Skeletal muscle tissue (tissue), 4 donors: ENCODE results near the gene ZNF547. TPM values are rescaled to one million over a fixed set of nuclear protein-coding genes. Genes with fewer than 3 reads are reported as not detected.

Source experiments
- H3K27ac ChIP-seq: one replicate; pipeline ENCODE4 v1.7.0; 2013; ENCODE audit warnings: mild to moderate bottlenecking, low read depth, low read length, inconsistent platforms
- H3K27me3 ChIP-seq, 3 donors: one replicate each; pipeline ENCODE4 v1.7.0; 2013; ENCODE audit warnings: low read length in 3 of 3; ENCODE audit not compliant: control insufficient read depth in 3 of 3, insufficient read depth in 3 of 3
- H3K36me3 ChIP-seq, 3 donors: one replicate each; pipeline ENCODE4 v1.7.0; 2013; ENCODE audit warnings: low read length in 3 of 3; ENCODE audit not compliant: control insufficient read depth in 3 of 3, insufficient read depth in 3 of 3
- H3K4me1 ChIP-seq, 3 donors: one replicate each; pipeline ENCODE4 v1.7.0; 2013; ENCODE audit warnings: low read length in 3 of 3, mild to moderate bottlenecking in 3 of 3; ENCODE audit not compliant: control insufficient read depth in 3 of 3, insufficient read depth in 3 of 3
- H3K4me3 ChIP-seq, 3 donors: one replicate each; pipeline ENCODE4 v1.7.0; 2013; ENCODE audit warnings: low read length in 3 of 3
- H3K9ac ChIP-seq, 3 donors: one replicate each; pipeline ENCODE4 v1.7.0; 2013; ENCODE audit warnings: low read length in 3 of 3, mild to moderate bottlenecking in 3 of 3, moderate library complexity in 2 of 3, low read depth in 1 of 3
- H3K9me3 ChIP-seq, 3 donors: one replicate each; pipeline ENCODE4 v1.7.0; 2013; ENCODE audit warnings: low read length in 3 of 3; ENCODE audit not compliant: control insufficient read depth in 3 of 3
- total RNA-seq: library from RNA; depleted of rRNA; stranded (reverse); fragments of >200 nt; gene quantifications from one replicate; pipeline ENCODE4 v1.2.3, GENCODE V29; 2014
- donor health status: Osteomylitis.

Gene ZNF547
- total RNA-seq, result 3.1 TPM

DNA sequence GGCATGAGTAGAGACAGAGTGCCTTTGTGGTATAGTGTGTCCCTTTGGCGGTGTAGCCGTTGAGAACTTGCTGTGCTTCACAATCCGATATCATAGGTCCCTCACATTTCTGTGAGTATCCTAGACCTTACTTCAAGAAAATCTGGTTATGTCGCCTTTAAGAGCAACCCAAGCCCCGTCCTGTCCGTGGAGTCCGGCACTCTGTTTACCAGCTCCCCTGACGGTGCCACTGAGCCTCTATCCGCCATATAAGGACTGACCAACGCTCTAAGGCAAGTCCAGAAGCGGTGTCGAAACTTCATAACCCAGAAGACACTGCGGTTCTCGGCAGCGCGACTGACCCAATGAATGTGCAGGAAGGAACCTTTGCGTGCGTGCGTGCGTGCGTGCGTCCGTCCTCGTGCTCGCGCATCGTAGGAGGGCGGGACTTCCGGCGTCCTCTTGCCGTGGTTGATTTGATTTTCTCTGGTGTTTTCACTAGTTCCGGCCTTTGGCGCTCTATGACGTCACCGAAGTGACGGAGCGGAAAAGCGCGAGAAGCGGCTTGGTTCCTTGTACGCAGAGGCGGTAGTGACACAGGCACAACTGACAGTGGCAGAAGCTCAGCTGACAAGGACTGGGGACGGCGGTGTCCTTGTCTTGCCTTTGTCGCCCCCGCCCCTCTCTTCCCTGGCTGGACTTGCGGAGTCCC lies at the start of gene ZNF547, which contains the start of gene TRAPPC2B:
TSS of gene ZNF547 (plus strand) at position 555 of the 691 bp plus-strand sequence. CDS start 5,005 bp downstream, outside the sequence.
TSS of gene TRAPPC2B (plus strand) at position 555 of the 691 bp plus-strand sequence. CDS start 1,283 bp downstream, outside the sequence.
- Histone ChIP-seq H3K4me3 (peak within 1 kb of the TSS; percentile 67 to 91 (median 90)), H3K27ac (peak within 1 kb of the TSS; percentile 93), H3K4me1 (peaks cover 16 to 17% (median 17%) of the 10 kb centered on the region in 3 donors), H3K9me3 (peaks cover 0 to 6% (median 0%) of the 10 kb centered on the region in 3 donors), H3K27me3 (no peaks in the 10 kb centered on the region), H3K9ac (peak within 1 kb of the TSS; percentile 69 to 92 (median 91)), H3K36me3 (peaks cover 5 to 11% (median 8%) of the 10 kb centered on the region in 3 donors)

DNA sequence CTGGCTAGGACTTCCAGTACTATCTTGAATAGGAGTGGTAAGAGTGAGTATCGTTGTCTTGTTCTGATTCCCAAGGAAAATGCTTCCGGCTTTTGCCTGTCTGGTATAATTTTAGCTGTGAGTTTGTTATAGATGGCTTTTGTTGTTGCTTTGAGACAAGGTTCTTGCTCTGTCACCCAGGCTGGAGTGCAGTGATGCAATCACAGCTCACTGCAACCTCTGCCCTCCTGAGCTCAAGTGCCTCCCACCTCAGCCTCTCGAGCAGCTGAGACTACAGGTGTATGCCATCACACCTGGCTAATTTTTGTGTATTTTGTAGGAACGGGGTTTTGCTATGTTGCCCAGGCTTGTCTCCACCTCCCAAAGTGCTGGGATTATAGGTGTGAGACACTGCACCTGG lies 49.2 kb upstream of the ZNF547 start:
- Histone ChIP-seq H3K4me1 (peaks cover 0 to 2% (median 0%) of the 10 kb centered on the region in 3 donors), H3K36me3 (no peaks in the 10 kb centered on the region), H3K27ac (no peak overlapping the region), H3K4me3 (no peak overlapping the region), H3K9me3 (no peaks in the 10 kb centered on the region), H3K27me3 (no peaks in the 10 kb centered on the region), H3K9ac (no peak overlapping the region)

DNA sequence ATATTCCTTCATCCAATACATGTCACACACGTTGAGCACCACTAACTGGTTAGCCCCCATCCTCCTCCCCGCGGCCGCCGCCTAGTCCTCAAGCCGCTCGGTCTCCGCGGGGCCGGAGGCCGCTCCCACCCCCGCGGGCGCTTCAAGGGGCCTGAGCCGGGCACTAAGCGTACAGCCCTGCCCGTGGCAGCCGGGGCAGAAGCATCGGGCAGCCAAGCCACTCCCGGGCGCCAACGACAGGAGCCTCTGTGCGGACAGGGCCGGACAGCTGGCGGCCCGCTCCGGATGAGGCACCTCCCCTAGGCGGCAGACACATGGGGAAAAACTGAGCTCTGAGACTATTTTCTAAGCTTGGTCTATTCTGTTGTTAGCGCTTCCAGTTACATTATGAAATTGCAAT lies 45.8 kb upstream of the ZNF547 start:
- peaks cover 17 to 20% (median 17%) of the 10 kb centered on the region in 3 donors for H3K4me1 ChIP-seq
- H3K27me3 ChIP-seq, result no peaks in the 10 kb centered on the region
- no peaks in the 10 kb centered on the region for H3K36me3 ChIP-seq
- H3K9me3 ChIP-seq, result no peaks in the 10 kb centered on the region
- H3K9ac ChIP-seq, result peak overlapping the region in 2 of 3 donors; percentile 36 to 47
- peak overlapping the region in 2 of 3 donors; percentile 30 to 33 for H3K4me3 ChIP-seq
- H3K27ac ChIP-seq, result no peak overlapping the region

DNA sequence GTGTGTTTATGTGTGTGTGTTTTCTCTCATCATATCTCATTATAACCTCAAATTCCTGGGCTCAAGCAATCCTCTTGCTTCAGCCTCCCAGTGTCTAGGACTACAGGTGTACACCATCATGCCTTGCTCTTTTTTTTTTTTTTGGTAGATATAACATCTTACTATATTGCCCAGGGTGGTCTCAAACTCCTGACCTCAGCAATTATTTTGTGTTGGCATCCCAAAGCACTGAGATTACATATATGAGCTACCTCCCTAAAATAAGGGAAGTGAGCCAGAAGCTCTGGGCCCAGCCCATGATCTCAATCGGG lies 43.5 kb upstream of the ZNF547 start:
- H3K27ac ChIP-seq, result peak overlapping the region; percentile 91
- H3K36me3 ChIP-seq, result peaks cover 14 to 16% (median 14%) of the 10 kb centered on the region in 3 donors
- H3K4me1 ChIP-seq, result peaks cover 17 to 25% (median 22%) of the 10 kb centered on the region in 3 donors
- peak overlapping the region; percentile 95 to 98 (median 96) for H3K9ac ChIP-seq
- H3K27me3 ChIP-seq, result no peaks in the 10 kb centered on the region
- no peaks in the 10 kb centered on the region for H3K9me3 ChIP-seq
- H3K4me3 ChIP-seq, result peak overlapping the region; percentile 84 to 91 (median 88)

DNA sequence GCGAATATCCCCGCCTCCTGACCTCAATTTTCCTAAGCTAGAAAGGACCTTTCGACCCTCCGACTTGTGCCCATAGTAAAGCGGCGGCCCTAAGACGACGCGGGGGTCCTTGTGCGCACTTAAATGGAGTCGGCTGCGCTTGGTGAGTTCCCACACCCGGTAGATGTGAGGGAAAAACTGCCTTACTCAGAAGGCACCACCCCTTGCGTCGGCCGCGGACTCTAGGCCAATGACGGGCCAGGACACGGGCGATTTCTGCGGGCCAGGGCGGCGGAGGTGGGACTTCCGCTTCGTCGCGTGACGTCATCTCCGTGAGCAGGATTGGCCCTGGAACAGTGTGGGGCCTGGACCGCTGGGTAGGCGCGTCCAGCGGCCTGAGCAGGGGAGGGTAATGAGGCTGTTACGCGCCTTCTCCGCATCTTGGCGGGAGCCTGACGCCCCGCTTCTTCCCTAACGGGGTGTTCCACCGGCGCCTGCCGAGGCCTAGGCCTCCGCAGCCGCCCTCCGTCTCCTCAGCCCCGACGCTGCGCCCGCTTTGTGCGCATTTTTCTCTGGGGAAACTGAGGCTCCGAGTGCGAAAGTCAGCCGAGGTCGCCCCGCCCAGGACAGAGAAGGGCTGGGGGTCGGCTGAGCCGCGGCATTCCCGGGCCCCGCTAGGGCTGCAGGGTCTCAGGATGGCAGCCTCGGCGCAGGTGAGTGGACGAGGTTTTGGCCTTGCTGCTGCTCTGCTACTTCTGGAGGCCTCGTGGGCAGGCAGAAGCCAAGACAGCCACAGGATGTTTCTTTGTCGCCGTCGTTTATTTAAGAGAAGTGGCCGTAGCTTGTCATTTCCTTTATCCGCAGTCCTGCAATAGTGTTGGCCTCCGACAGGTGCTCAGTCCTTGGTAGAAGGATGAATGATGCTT lies 42.9 kb upstream of the ZNF547 start, which contains the start of gene ZNF543:
TSS of gene ZNF543 (plus strand) at position 293 of the 905 bp plus-strand sequence. CDS start at position 675, 382 bp downstream.
- no peaks in the 10 kb centered on the region for H3K27me3 ChIP-seq
- peaks cover 20 to 22% (median 20%) of the 10 kb centered on the region in 3 donors for H3K36me3 ChIP-seq
- peaks cover 17 to 25% (median 22%) of the 10 kb centered on the region in 3 donors for H3K4me1 ChIP-seq
- no peaks in the 10 kb centered on the region for H3K9me3 ChIP-seq
- H3K9ac ChIP-seq, result peak within 1 kb of the TSS; percentile 95 to 98 (median 96)
- H3K27ac ChIP-seq, result peak within 1 kb of the TSS; percentile 91
- H3K4me3 ChIP-seq, result peak within 1 kb of the TSS; percentile 84 to 91 (median 88)

DNA sequence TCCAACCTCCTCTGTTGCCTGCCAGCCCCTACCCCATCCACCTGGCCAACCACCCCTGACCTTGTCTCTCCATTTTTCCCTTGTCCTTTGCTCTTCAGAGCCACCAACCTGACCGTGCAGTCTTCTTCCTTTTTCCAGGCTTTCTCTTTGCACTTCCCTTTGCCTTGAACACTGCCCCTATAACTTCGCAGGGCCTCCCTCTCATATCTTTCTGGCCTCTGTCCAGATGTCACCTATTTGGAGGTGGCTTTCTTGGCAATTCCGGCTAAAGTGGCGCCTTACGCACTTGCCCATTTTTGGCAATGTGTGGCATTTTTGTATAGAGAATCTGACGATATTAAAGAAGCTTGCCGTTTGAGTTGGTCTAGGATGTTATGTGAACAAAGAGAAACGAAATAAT lies 42.2 kb upstream of the ZNF547 start:
- no peaks in the 10 kb centered on the region for H3K27me3 ChIP-seq
- H3K9ac ChIP-seq, result peak overlapping the region; percentile 95 to 98 (median 96)
- H3K36me3 ChIP-seq, result peaks cover 26 to 27% (median 26%) of the 10 kb centered on the region in 3 donors
- H3K4me1 ChIP-seq, result peaks cover 17 to 25% (median 22%) of the 10 kb centered on the region in 3 donors
- peaks cover 0 to 2% (median 0%) of the 10 kb centered on the region in 3 donors for H3K9me3 ChIP-seq
- peak overlapping the region; percentile 91 for H3K27ac ChIP-seq
- H3K4me3 ChIP-seq, result peak overlapping the region; percentile 84 to 91 (median 88)

DNA sequence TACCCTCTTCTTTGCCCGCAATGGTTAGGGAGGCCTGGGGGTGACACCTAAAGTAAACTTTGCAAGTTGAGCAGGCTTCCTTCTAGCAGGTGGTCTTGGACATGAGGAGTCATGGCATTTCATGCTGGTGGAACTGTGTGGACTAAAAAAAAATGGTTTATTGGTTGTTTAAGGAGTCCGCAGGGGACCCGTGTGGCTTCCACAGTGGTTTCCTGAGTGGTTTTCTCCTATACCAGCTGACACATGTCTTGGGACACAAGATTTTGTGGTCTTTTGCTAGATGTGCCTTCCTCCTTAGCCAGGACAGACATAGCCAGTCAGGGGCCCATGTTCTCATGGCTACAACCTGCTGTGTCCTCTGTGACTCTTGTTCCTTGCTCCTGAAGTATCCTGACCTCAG lies 41.6 kb upstream of the ZNF547 start:
- H3K4me3 ChIP-seq, result peak overlapping the region; percentile 8 to 91 (median 84)

DNA sequence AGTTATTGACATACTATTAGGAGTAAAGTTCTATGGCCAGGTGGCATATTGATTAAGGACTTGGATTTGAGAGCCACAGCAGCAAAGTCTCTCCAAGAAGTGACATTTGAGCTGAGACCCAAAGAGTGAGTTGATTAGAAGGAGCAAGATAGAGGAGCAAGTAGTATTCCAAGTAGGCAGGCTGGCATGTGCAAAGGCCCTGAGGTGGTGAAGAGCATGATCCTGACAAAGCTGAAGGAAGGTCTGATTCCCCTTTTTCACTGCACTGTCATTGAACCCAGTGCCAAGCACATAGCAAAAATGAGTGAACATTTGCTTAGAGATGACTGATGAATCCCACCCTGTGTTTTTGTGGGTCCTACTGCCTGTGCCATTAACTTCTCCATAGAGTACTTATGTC lies 38.4 kb upstream of the ZNF547 start:
- peaks cover 15 to 22% (median 20%) of the 10 kb centered on the region in 3 donors for H3K4me1 ChIP-seq
- no peak overlapping the region for H3K27ac ChIP-seq
- H3K9ac ChIP-seq, result no peak overlapping the region
- H3K36me3 ChIP-seq, result peaks cover 48 to 57% (median 57%) of the 10 kb centered on the region in 3 donors
- no peak overlapping the region for H3K4me3 ChIP-seq
- H3K9me3 ChIP-seq, result peaks cover 4 to 13% (median 10%) of the 10 kb centered on the region in 3 donors
- H3K27me3 ChIP-seq, result no peaks in the 10 kb centered on the region

More for the DNA sequence above, 41.6 kb upstream of the ZNF547 start:
- Histone ChIP-seq H3K27me3 (no peaks in the 10 kb centered on the region), H3K9ac (peak overlapping the region in 2 of 3 donors; percentile 95 to 98), H3K36me3 (peaks cover 31% of the 10 kb centered on the region in 3 donors), H3K4me1 (peaks cover 17 to 25% (median 22%) of the 10 kb centered on the region in 3 donors), H3K27ac (no peak overlapping the region), H3K9me3 (peaks cover 0 to 4% (median 0%) of the 10 kb centered on the region in 3 donors)

DNA sequence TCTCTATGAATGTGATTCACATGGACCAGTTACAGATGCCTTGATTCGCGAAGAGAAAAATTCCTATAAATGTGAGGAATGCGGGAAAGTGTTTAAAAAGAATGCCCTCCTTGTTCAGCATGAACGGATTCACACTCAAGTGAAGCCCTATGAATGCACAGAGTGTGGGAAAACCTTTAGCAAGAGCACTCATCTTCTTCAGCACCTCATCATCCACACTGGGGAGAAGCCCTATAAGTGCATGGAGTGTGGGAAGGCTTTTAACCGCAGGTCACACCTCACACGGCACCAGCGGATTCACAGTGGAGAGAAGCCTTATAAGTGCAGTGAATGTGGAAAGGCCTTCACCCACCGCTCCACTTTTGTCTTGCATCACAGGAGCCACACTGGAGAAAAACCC lies 35.4 kb upstream of the ZNF547 start:
- Histone ChIP-seq H3K27ac (no peak overlapping the region), H3K9ac (no peak overlapping the region), H3K9me3 (peaks cover 4 to 13% (median 10%) of the 10 kb centered on the region in 3 donors), H3K4me3 (no peak overlapping the region), H3K4me1 (peaks cover 0 to under 1% (median 0%) of the 10 kb centered on the region in 3 donors), H3K27me3 (no peaks in the 10 kb centered on the region), H3K36me3 (peaks cover 48 to 61% (median 57%) of the 10 kb centered on the region in 3 donors)
